Osteocyte (in vitro differentiated cells): Measurements from ENCODE around the gene MNAT1. TPM values are rescaled to one million over a fixed set of nuclear protein-coding genes. Genes with fewer than 3 reads are reported as not detected.

Experiments used
- DNase-seq: peaks from one replicate; pipeline ENCODE4 v3.0.0; 2021; ENCODE audit warnings: mixed read lengths; ENCODE audit not compliant: unreplicated experiment; ENCODE audit errors: extremely low spot score
- H3K27ac Mint-ChIP-seq: one replicate; pipeline ENCODE4 v1.8.0; 2021; ENCODE audit warnings: mild to moderate bottlenecking, mixed read lengths; ENCODE audit not compliant: unreplicated experiment
- H3K27me3 Mint-ChIP-seq: one replicate; pipeline ENCODE4 v1.8.0; 2021; ENCODE audit warnings: mixed read lengths; ENCODE audit not compliant: unreplicated experiment
- H3K36me3 Mint-ChIP-seq: one replicate; pipeline ENCODE4 v1.8.0; 2021; ENCODE audit warnings: mixed read lengths; ENCODE audit not compliant: unreplicated experiment
- H3K4me1 Mint-ChIP-seq: one replicate; pipeline ENCODE4 v1.8.0; 2021; ENCODE audit warnings: mixed read lengths; ENCODE audit not compliant: unreplicated experiment
- H3K4me3 Mint-ChIP-seq: one replicate; pipeline ENCODE4 v1.8.0; 2021; ENCODE audit warnings: mild to moderate bottlenecking, moderate library complexity, mixed read lengths; ENCODE audit not compliant: unreplicated experiment
- H3K9me3 Mint-ChIP-seq: one replicate; pipeline ENCODE4 v1.8.0; 2021; ENCODE audit warnings: mixed read lengths; ENCODE audit not compliant: unreplicated experiment
- total RNA-seq: library from RNA; stranded (reverse); gene quantifications from 2 replicates; pipeline ENCODE4 v1.2.1, GENCODE V29; 2021
- TF ChIP-seq, protein P1 (sequence below): fragments of 200-600 bp; sonication (generic); IDR thresholded peaks from 2 replicates; pipeline ENCODE4 v1.5.0; 2021; ENCODE audit warnings: antibody characterized with exemption, mild to moderate bottlenecking, moderate library complexity

The MNAT1 gene
- total RNA-seq, 1 donor from 2014 or later: 59.9 TPM

DNA sequence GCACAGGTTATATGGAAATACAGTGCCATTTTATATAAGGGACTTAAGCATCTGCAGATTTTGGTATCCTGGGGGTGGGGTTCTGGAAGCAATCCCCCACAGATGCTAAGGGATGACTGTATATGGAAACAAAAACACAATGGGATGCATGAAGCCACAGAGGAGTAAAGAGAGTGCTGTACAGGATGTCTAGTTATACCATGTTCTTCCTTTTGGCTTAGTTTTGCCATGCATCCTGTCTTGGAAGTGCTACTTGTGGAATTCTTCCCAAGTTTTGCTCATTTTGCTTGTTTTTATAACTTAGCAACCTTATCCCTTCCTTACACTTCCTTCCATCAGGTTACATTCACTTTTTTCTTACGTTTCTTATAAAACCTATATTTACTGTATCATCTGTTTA, 190.7 kb downstream of the MNAT1 start:
- H3K27ac Mint-ChIP-seq: peak overlapping the region; percentile 47
- DNase-seq: no peak

DNA sequence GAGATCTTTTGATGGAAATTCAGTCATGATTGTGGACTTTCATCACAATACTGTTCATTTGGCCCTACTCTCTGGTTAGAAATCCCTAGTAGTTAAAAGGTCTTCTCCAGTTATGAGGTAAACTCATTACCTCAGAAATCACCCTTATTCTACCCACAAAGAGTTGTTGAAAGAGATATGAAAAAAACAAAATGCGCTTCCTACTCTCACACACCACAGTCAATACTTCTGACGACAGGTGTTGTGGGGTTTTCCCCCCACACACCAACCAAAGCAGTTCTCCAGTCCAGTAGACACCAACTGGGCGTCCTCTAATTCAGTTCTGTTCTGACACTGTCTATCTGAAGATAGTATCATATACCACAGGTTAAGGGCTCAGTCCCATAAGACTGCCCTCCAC, 191.4 kb downstream of the MNAT1 start:
- Mint-ChIP-seq H3K36me3 (peaks cover 4% of the 10 kb centered on the region), H3K4me3 (no peak overlapping the region), H3K27ac (peak overlapping the region; percentile 47), H3K27me3 (no peaks in the 10 kb centered on the region), H3K4me1 (peaks cover 20% of the 10 kb centered on the region), H3K9me3 (no peaks in the 10 kb centered on the region)
- no peak for DNase-seq
- TF ChIP-seq, protein P1, sequence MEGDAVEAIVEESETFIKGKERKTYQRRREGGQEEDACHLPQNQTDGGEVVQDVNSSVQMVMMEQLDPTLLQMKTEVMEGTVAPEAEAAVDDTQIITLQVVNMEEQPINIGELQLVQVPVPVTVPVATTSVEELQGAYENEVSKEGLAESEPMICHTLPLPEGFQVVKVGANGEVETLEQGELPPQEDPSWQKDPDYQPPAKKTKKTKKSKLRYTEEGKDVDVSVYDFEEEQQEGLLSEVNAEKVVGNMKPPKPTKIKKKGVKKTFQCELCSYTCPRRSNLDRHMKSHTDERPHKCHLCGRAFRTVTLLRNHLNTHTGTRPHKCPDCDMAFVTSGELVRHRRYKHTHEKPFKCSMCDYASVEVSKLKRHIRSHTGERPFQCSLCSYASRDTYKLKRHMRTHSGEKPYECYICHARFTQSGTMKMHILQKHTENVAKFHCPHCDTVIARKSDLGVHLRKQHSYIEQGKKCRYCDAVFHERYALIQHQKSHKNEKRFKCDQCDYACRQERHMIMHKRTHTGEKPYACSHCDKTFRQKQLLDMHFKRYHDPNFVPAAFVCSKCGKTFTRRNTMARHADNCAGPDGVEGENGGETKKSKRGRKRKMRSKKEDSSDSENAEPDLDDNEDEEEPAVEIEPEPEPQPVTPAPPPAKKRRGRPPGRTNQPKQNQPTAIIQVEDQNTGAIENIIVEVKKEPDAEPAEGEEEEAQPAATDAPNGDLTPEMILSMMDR: no peak

More for the DNA sequence above, 190.7 kb downstream of the MNAT1 start:
- TF ChIP-seq, protein P1: no peak
- Mint-ChIP-seq H3K27me3 (no peaks in the 10 kb centered on the region), H3K4me3 (no peak overlapping the region), H3K9me3 (no peaks in the 10 kb centered on the region), H3K4me1 (peaks cover 20% of the 10 kb centered on the region), H3K36me3 (peaks cover 6% of the 10 kb centered on the region)

DNA sequence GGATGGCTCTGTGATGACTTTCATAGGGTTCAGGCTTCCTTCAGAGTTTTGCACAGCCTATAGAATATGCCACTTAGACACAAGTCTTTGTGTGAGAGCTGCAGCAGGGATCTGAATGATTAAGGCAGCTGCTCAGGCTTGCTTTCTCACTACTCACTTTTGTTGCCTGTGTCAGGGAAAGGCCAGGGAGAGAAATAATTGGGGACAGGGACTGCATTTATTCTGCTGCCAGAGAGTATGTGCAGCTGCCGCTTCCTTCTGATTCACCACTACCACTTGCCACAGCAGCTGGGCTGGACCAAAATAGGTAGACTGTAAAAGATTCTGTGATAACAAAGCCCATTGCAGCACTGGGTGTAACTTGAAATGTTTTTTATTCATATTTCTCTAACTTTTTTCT, 196.7 kb downstream of the MNAT1 start:
- H3K27ac Mint-ChIP-seq: no peak overlapping the region
- H3K4me3 Mint-ChIP-seq: no peak overlapping the region
- DNase-seq: no peak
- TF ChIP-seq, protein P1: no peak
- H3K27me3 Mint-ChIP-seq: no peaks in the 10 kb centered on the region
- peaks cover 6% of the 10 kb centered on the region for H3K36me3 Mint-ChIP-seq
- H3K9me3 Mint-ChIP-seq: no peaks in the 10 kb centered on the region
- H3K4me1 Mint-ChIP-seq: peaks cover 22% of the 10 kb centered on the region

DNA sequence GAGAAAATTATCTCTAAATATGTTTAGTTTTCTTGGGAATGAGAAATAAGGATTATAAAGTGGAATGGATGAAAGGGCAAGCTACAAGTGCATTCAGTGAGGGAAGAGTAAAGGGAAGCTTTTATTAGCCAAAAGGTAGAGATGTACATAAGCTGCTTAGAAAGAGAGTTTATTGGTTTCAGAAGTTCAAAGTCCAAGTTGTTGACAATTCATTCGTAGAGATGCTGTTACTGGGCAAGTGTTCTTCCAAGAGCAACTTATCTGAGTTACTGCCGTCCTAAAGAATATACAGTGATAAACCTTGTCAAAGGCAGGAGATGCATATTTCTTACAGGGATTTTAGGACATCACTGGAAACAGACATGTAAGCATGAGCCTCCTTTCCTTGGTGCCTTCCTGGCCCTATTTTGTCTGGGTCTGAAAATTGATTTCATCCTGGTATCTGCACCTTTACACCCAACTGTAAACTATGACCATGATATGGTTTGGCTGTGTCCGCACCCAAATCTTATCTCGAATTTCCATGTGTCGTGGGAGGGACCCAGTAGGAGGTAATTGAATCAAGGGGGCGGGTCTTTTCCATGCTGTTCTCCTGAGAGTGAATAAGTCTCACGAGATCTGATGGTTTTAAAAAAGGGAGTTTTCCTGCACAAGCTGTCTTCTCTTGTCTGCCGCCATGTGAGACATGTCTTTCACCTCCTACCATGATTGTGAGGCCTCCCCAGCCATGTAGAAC, 199.5 kb downstream of the MNAT1 start:
- H3K27me3 Mint-ChIP-seq: no peaks in the 10 kb centered on the region
- no peaks in the 10 kb centered on the region for H3K9me3 Mint-ChIP-seq
- no peak overlapping the region for H3K4me3 Mint-ChIP-seq
- DNase-seq: no peak
- H3K4me1 Mint-ChIP-seq: peaks cover 22% of the 10 kb centered on the region
- H3K36me3 Mint-ChIP-seq: peaks cover 4% of the 10 kb centered on the region
- H3K27ac Mint-ChIP-seq: no peak overlapping the region
- TF ChIP-seq, protein P1: no peak

DNA sequence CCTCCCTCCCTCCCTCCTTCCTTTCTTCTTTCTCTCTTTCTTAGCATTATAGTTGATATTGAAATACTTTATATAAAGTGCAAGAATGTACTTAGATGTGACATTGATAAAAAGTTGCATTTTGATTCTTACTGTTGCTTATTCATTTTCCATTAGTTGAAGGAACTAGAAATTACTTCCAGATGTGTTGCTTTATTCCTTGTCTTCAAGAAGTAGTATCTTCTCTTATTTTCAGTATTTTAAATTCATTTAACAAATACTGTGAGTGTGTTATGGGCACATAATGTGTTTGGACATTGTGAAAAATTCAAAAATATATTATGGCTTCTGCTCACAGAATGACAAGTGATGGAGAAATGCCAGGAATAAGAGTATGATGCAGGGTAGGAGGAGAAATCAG, 200.8 kb downstream of the MNAT1 start:
- no peak for DNase-seq
- Mint-ChIP-seq H3K27me3 (no peaks in the 10 kb centered on the region), H3K36me3 (peaks cover 4% of the 10 kb centered on the region), H3K9me3 (no peaks in the 10 kb centered on the region), H3K27ac (peak overlapping the region; percentile 70), H3K4me1 (peaks cover 22% of the 10 kb centered on the region), H3K4me3 (no peak overlapping the region)
- TF ChIP-seq, protein P1: no peak
